Trophoblast cell (in vitro differentiated cells and primary cell): ENCODE measurements around the gene IL1RAPL2.
A peak's percentile ranks its signal among the peaks of the same experiment; 100 is the strongest.

ENCODE experiments used
- DNase-seq, 2 donors: peaks; one replicate each; pipeline ENCODE4 v3.0.0-alpha.2; 2016
- H2AFZ ChIP-seq: 2 replicates; pipeline ENCODE4 v1.6.1; 2013; ENCODE audit warnings: low read length, moderate library complexity, mild to moderate bottlenecking; ENCODE audit not compliant: insufficient read depth, poor library complexity
- H2AK5ac ChIP-seq: 2 replicates; pipeline ENCODE4 v1.6.1; 2013; ENCODE audit warnings: mild to moderate bottlenecking, low read length
- H2BK120ac ChIP-seq: 2 replicates; pipeline ENCODE4 v1.6.1; 2013; ENCODE audit warnings: low read length, mild to moderate bottlenecking, moderate library complexity; ENCODE audit not compliant: insufficient read depth, poor library complexity
- H2BK12ac ChIP-seq: 2 replicates; pipeline ENCODE4 v1.6.1; 2013; ENCODE audit warnings: mild to moderate bottlenecking, low read length, moderate library complexity
- H2BK5ac ChIP-seq: 2 replicates; pipeline ENCODE4 v1.6.1; 2013; ENCODE audit warnings: low read length, low read depth, moderate library complexity, mild to moderate bottlenecking; ENCODE audit not compliant: poor library complexity
- H3K14ac ChIP-seq: 2 replicates; pipeline ENCODE4 v1.6.1; 2013; ENCODE audit warnings: mild to moderate bottlenecking, low read length
- H3K18ac ChIP-seq: 2 replicates; pipeline ENCODE4 v1.6.1; 2013; ENCODE audit warnings: mild to moderate bottlenecking, low read length
- H3K23ac ChIP-seq: 2 replicates; pipeline ENCODE4 v1.6.1; 2013; ENCODE audit warnings: low read length
- H3K27ac ChIP-seq: 2 replicates; pipeline ENCODE4 v1.5.1; 2013; ENCODE audit warnings: low read depth, mild to moderate bottlenecking, inconsistent platforms, low read length, moderate library complexity
- H3K27me3 ChIP-seq: 2 replicates; pipeline ENCODE4 v1.6.1; 2013; ENCODE audit warnings: inconsistent platforms, mild to moderate bottlenecking, low read length, moderate library complexity; ENCODE audit not compliant: insufficient read depth
- H3K36me3 ChIP-seq, 2 experiments: 1 replicate in 1 of 2; 2 replicates in 1 of 2; pipeline ENCODE4 v1.6.1; 2013; ENCODE audit warnings: low read length in 2 of 2, mild to moderate bottlenecking in 2 of 2, moderate library complexity in 1 of 2; ENCODE audit not compliant: insufficient read depth in 2 of 2, control insufficient read depth in 1 of 2
- H3K4ac ChIP-seq: 2 replicates; pipeline ENCODE4 v1.6.1; 2013; ENCODE audit warnings: low read depth, mild to moderate bottlenecking, low read length, moderate library complexity
- H3K4me1 ChIP-seq, 2 experiments: 1 replicate in 1 of 2; 2 replicates in 1 of 2; pipeline ENCODE4 v1.6.1; 2013; ENCODE audit warnings: low read length in 2 of 2, mild to moderate bottlenecking in 2 of 2, moderate library complexity in 1 of 2; ENCODE audit not compliant: insufficient read depth in 2 of 2, control insufficient read depth in 1 of 2
- H3K4me2 ChIP-seq: 2 replicates; pipeline ENCODE4 v1.6.1; 2013; ENCODE audit warnings: inconsistent platforms, mild to moderate bottlenecking, low read length, moderate library complexity
- H3K4me3 ChIP-seq: 2 replicates; pipeline ENCODE4 v1.5.1; 2013; ENCODE audit warnings: mild to moderate bottlenecking, low read depth, low read length, inconsistent platforms
- H3K79me1 ChIP-seq: one replicate; pipeline ENCODE4 v1.6.1; 2013; ENCODE audit warnings: low read length
- H3K79me2 ChIP-seq: 2 replicates; pipeline ENCODE4 v1.6.1; 2013; ENCODE audit warnings: low read length, mild to moderate bottlenecking; ENCODE audit not compliant: control insufficient read depth, insufficient read depth, poor library complexity
- H3K9ac ChIP-seq: 2 replicates; pipeline ENCODE4 v1.6.1; 2013; ENCODE audit warnings: mild to moderate bottlenecking, low read length
- H3K9me3 ChIP-seq: 2 replicates; pipeline ENCODE4 v1.6.1; 2013; ENCODE audit warnings: low read depth, mild to moderate bottlenecking, control low read depth, inconsistent platforms, low read length; ENCODE audit not compliant: insufficient read depth
- H4K12ac ChIP-seq: 2 replicates; pipeline ENCODE4 v1.6.1; 2013; ENCODE audit warnings: low read depth, mild to moderate bottlenecking, low read length, moderate library complexity
- H4K8ac ChIP-seq: 2 replicates; pipeline ENCODE4 v1.6.1; 2013; ENCODE audit warnings: low read depth, mild to moderate bottlenecking, low read length, moderate library complexity
- H4K91ac ChIP-seq: one replicate; pipeline ENCODE4 v1.6.1; 2013; ENCODE audit warnings: low read depth, mild to moderate bottlenecking, low read length, moderate library complexity
- WGBS: extraction: QIAGEN DNeasy Blood & Tissue Kit; methylation state at CpG from one replicate; pipeline ENCODE4 v1.1.7; 2013; ENCODE audit warnings: missing lambda C conversion rate; ENCODE audit not compliant: insufficient read length, insufficient coverage; ENCODE audit errors: extremely low coverage; 5-methylcytosine and 5-hydroxymethylcytosine counted together

The IL1RAPL2 gene

GRCh38 chrX:105299286-105299685 is 733.3 kb downstream of the IL1RAPL2 start:
- no peak overlapping the region for H4K8ac ChIP-seq
- no peak overlapping the region for H2AK5ac ChIP-seq
- H3K79me2 ChIP-seq, result no peaks in the 10 kb centered on the region
- H2BK12ac ChIP-seq, result no peak overlapping the region
- H3K14ac ChIP-seq, result no peak overlapping the region
- no peak overlapping the region for H3K18ac ChIP-seq
- H3K4me2 ChIP-seq, result no peak overlapping the region
- H3K9ac ChIP-seq, result no peak overlapping the region
- H3K36me3 ChIP-seq, result no peaks in the 10 kb centered on the region
- no peak overlapping the region for H4K91ac ChIP-seq
- no peaks in the 10 kb centered on the region for H3K4me1 ChIP-seq
- H3K27ac ChIP-seq, result no peak overlapping the region
- no peak overlapping the region for H2BK120ac ChIP-seq
- no peak for DNase-seq
- H3K27me3 ChIP-seq, result no peaks in the 10 kb centered on the region
- no CpG with 5 or more reads among the region's 1 CpG for WGBS
- H3K9me3 ChIP-seq, result no peaks in the 10 kb centered on the region
- H3K4ac ChIP-seq, result no peak overlapping the region
- no peak overlapping the region for H2BK5ac ChIP-seq
- H3K79me1 ChIP-seq, result no peaks in the 10 kb centered on the region
- H3K23ac ChIP-seq, result no peak overlapping the region
- no peak overlapping the region for H2AFZ ChIP-seq
- no peak overlapping the region for H4K12ac ChIP-seq
- no peak overlapping the region for H3K4me3 ChIP-seq

- DNase-seq, result no peak
- Histone ChIP-seq H4K8ac (no peak overlapping the region), H2BK120ac (no peak overlapping the region), H4K91ac (no peak overlapping the region), H3K23ac (no peak overlapping the region), H3K4me3 (no peak overlapping the region), H3K18ac (no peak overlapping the region), H3K9ac (no peak overlapping the region), H3K4ac (no peak overlapping the region), H2AK5ac (no peak overlapping the region), H3K9me3 (no peaks in the 10 kb centered on the region), H3K4me2 (no peak overlapping the region), H2BK12ac (no peak overlapping the region), H3K27ac (no peak overlapping the region), H2AFZ (no peak overlapping the region), H3K4me1 (no peaks in the 10 kb centered on the region), H3K27me3 (no peaks in the 10 kb centered on the region), H4K12ac (no peak overlapping the region), H3K79me1 (no peaks in the 10 kb centered on the region), H2BK5ac (no peak overlapping the region), H3K36me3 (no peaks in the 10 kb centered on the region), H3K14ac (no peak overlapping the region), H3K79me2 (no peaks in the 10 kb centered on the region)
- whole genome bisulfite sequencing, result no CpG with 5 or more reads among the region's 1 CpG
Measured at GRCh38 chrX:105302246-105302645, 736.2 kb downstream of the IL1RAPL2 start.

- Histone ChIP-seq H2BK5ac (no peak overlapping the region), H2AFZ (no peak overlapping the region), H3K9ac (no peak overlapping the region), H3K4me2 (no peak overlapping the region), H2BK120ac (no peak overlapping the region), H3K79me2 (no peaks in the 10 kb centered on the region), H2BK12ac (no peak overlapping the region), H4K91ac (no peak overlapping the region), H4K8ac (no peak overlapping the region), H3K79me1 (no peaks in the 10 kb centered on the region), H3K14ac (no peak overlapping the region), H3K4ac (no peak overlapping the region), H3K27ac (no peak overlapping the region), H3K4me3 (no peak overlapping the region), H3K23ac (no peak overlapping the region), H3K4me1 (no peaks in the 10 kb centered on the region), H4K12ac (no peak overlapping the region), H3K27me3 (no peaks in the 10 kb centered on the region), H3K18ac (no peak overlapping the region), H2AK5ac (no peak overlapping the region), H3K36me3 (no peaks in the 10 kb centered on the region), H3K9me3 (no peaks in the 10 kb centered on the region)
- peak; percentile 37 to 62 for DNase-seq
- no CpG with 5 or more reads among the region's 1 CpG for WGBS
Measured at GRCh38 chrX:105307762-105308161, 741.8 kb downstream of the IL1RAPL2 start.

GRCh38 chrX:105313596-105313995 is 747.6 kb downstream of the IL1RAPL2 start:
- Histone ChIP-seq H3K9ac (no peak overlapping the region), H4K8ac (no peak overlapping the region), H3K79me2 (no peaks in the 10 kb centered on the region), H2AFZ (no peak overlapping the region), H3K79me1 (no peaks in the 10 kb centered on the region), H3K27me3 (no peaks in the 10 kb centered on the region), H3K9me3 (no peaks in the 10 kb centered on the region), H4K12ac (no peak overlapping the region), H3K4me1 (no peaks in the 10 kb centered on the region), H3K4me3 (no peak overlapping the region), H3K4ac (no peak overlapping the region), H4K91ac (no peak overlapping the region), H3K4me2 (no peak overlapping the region), H3K36me3 (no peaks in the 10 kb centered on the region), H3K23ac (no peak overlapping the region), H3K18ac (no peak overlapping the region), H2BK12ac (no peak overlapping the region), H3K14ac (no peak overlapping the region), H2BK120ac (no peak overlapping the region), H2BK5ac (no peak overlapping the region), H3K27ac (no peak overlapping the region), H2AK5ac (no peak overlapping the region)
- no peak for DNase-seq
- WGBS, result no CpG with 5 or more reads among the region's 1 CpG
